Measurements from ENCODE around the gene LRMDA. TPM values are rescaled to one million over a fixed set of nuclear protein-coding genes. Genes with fewer than 3 reads are reported as not detected.

Gene LRMDA
- total and polyA plus RNA-seq, 2 of the 8 experiments (the other 6 are each of a cell fraction or from before 2014, with no cell fraction given): 0.86 to 2.8 TPM

DNA sequence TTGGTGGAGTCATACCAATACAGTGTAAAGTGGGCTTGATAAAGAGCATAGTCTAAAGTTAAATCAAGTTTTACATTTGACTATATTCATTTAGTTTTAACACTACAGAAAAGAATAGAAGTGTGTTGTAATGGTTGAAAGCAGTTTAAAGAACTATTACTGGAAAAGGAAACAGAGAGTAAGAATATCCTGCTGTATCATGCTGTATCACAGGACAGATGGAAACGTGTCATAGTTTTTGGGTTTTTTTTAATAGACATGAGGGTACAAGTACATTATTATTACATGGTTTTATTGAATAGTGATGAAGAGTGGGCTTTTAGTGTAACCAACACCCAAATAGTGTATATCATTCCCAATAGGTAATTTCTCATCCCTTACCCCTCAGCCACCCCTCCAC, 944.3 kb downstream of the LRMDA start (continued):
- no peak for TF ChIP-seq EZH2 (IDR thresholded peaks at IDR 0.05; ENCODE audit: low read depth, low read length, severe bottlenecking)
- no peak for TF ChIP-seq SIN3A (conservative IDR thresholded peaks at IDR 0.05 in 1 of 2, IDR thresholded peaks at IDR 0.05 in 1 of 2; ENCODE audit: low read depth in 1 of 2, low read length in 2 of 2)
- TF ChIP-seq RXRA (IDR thresholded peaks at IDR 0.05; ENCODE audit: insufficient read depth, low read depth, low read length): no peak
- TF ChIP-seq EP300 (IDR thresholded peaks at IDR 0.05; ENCODE audit: borderline replicate concordance in 1 of 2, low read depth in 2 of 2, low read length in 2 of 2): no peak
- no peak for TF ChIP-seq KDM1A (IDR thresholded peaks at IDR 0.05; ENCODE audit: borderline replicate concordance, low read length)
- TF ChIP-seq, protein P1, sequence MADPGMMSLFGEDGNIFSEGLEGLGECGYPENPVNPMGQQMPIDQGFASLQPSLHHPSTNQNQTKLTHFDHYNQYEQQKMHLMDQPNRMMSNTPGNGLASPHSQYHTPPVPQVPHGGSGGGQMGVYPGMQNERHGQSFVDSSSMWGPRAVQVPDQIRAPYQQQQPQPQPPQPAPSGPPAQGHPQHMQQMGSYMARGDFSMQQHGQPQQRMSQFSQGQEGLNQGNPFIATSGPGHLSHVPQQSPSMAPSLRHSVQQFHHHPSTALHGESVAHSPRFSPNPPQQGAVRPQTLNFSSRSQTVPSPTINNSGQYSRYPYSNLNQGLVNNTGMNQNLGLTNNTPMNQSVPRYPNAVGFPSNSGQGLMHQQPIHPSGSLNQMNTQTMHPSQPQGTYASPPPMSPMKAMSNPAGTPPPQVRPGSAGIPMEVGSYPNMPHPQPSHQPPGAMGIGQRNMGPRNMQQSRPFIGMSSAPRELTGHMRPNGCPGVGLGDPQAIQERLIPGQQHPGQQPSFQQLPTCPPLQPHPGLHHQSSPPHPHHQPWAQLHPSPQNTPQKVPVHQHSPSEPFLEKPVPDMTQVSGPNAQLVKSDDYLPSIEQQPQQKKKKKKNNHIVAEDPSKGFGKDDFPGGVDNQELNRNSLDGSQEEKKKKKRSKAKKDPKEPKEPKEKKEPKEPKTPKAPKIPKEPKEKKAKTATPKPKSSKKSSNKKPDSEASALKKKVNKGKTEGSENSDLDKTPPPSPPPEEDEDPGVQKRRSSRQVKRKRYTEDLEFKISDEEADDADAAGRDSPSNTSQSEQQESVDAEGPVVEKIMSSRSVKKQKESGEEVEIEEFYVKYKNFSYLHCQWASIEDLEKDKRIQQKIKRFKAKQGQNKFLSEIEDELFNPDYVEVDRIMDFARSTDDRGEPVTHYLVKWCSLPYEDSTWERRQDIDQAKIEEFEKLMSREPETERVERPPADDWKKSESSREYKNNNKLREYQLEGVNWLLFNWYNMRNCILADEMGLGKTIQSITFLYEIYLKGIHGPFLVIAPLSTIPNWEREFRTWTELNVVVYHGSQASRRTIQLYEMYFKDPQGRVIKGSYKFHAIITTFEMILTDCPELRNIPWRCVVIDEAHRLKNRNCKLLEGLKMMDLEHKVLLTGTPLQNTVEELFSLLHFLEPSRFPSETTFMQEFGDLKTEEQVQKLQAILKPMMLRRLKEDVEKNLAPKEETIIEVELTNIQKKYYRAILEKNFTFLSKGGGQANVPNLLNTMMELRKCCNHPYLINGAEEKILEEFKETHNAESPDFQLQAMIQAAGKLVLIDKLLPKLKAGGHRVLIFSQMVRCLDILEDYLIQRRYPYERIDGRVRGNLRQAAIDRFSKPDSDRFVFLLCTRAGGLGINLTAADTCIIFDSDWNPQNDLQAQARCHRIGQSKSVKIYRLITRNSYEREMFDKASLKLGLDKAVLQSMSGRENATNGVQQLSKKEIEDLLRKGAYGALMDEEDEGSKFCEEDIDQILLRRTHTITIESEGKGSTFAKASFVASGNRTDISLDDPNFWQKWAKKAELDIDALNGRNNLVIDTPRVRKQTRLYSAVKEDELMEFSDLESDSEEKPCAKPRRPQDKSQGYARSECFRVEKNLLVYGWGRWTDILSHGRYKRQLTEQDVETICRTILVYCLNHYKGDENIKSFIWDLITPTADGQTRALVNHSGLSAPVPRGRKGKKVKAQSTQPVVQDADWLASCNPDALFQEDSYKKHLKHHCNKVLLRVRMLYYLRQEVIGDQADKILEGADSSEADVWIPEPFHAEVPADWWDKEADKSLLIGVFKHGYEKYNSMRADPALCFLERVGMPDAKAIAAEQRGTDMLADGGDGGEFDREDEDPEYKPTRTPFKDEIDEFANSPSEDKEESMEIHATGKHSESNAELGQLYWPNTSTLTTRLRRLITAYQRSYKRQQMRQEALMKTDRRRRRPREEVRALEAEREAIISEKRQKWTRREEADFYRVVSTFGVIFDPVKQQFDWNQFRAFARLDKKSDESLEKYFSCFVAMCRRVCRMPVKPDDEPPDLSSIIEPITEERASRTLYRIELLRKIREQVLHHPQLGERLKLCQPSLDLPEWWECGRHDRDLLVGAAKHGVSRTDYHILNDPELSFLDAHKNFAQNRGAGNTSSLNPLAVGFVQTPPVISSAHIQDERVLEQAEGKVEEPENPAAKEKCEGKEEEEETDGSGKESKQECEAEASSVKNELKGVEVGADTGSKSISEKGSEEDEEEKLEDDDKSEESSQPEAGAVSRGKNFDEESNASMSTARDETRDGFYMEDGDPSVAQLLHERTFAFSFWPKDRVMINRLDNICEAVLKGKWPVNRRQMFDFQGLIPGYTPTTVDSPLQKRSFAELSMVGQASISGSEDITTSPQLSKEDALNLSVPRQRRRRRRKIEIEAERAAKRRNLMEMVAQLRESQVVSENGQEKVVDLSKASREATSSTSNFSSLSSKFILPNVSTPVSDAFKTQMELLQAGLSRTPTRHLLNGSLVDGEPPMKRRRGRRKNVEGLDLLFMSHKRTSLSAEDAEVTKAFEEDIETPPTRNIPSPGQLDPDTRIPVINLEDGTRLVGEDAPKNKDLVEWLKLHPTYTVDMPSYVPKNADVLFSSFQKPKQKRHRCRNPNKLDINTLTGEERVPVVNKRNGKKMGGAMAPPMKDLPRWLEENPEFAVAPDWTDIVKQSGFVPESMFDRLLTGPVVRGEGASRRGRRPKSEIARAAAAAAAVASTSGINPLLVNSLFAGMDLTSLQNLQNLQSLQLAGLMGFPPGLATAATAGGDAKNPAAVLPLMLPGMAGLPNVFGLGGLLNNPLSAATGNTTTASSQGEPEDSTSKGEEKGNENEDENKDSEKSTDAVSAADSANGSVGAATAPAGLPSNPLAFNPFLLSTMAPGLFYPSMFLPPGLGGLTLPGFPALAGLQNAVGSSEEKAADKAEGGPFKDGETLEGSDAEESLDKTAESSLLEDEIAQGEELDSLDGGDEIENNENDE (IDR thresholded peaks at IDR 0.05; ENCODE audit: insufficient replicate concordance, low read length): no peak
- TF ChIP-seq BACH1 (IDR thresholded peaks at IDR 0.05; ENCODE audit: low read length): no peak
